HG03457 (cell line): Measurements from ENCODE around the gene RRP8.

ENCODE experiments used
- ATAC-seq: cut with Tn5 transposase; IDR thresholded peaks from one replicate; pipeline ENCODE4 v1.9.1; 2021; ENCODE audit warnings: moderate number of reproducible peaks; ENCODE audit not compliant: unreplicated experiment

The RRP8 gene

DNA sequence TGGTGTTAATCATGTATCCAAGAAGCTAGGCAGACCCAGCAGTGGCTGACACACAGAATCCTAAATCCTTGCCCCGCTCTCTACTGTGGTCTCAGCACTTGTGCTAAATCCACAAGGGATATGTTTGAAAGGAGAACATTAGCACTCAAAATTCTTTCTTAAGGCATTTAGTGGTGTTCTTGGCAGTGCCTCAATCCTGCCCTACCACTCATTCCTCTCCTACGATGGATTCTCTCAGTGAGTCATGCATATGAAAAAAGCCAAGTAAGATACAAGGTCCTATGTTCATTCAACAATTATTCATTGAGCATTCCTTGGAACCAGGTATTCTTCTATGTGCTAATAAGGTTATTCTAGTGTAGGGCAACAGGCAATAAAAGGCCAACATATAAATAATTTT is 31.2 kb downstream of the RRP8 start:
- ATAC-seq: no peak

- no peak for ATAC-seq
Observed at GRCh38 chr11:6571434-6572008, 31.9 kb downstream of the RRP8 start.

GRCh38 chr11:6570691-6571427 is 32.6 kb downstream of the RRP8 start:
- ATAC-seq: no peak

DNA sequence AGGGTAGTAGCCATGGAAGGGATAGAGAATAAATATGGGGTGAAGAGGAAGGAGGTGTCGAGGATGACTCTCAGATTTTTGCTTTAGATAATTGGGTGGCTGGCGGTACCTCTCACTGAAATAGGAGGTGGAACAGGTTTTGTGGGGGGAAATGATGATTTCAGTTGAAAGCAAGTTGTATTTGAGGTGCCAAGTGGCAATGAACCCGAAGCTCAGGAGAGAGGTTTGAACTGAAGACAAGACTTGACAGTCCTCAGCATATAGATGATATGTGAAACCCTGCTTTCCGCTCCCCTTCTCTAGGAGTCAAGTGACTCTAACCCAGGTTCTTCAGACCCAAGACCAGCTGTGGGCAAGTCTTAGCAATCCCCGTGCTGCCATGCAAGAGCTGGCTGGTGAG is 33.7 kb downstream of the RRP8 start:
- no peak for ATAC-seq

- ATAC-seq: no peak
Observed at GRCh38 chr11:6568191-6568918, 35.1 kb downstream of the RRP8 start.

- no peak for ATAC-seq
Observed at GRCh38 chr11:6567371-6567745, 36.1 kb downstream of the RRP8 start.

- ATAC-seq: no peak
Observed at GRCh38 chr11:6566704-6567370, 36.6 kb downstream of the RRP8 start.

- ATAC-seq: no peak
Observed at GRCh38 chr11:6565988-6566703, 37.3 kb downstream of the RRP8 start.

DNA sequence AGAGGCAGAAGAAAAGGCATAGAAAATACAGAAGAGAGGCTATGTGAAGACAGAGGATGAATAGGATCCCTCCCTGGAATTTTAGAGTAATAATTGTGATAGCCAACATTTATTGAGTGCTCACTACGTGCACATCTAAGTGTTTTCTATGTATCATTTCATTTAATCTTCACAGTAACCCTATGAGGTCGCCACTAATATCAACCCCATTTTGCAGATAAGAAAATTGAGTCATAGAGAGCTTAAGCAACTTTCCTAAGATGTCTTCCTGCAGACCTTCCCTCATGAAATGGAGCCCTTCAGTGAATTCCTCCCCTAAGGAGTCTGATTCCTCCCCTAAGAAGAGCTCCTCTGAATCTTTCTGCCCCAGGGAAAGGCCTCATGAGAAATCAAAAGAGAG is 38.1 kb downstream of the RRP8 start:
- ATAC-seq: no peak

DNA sequence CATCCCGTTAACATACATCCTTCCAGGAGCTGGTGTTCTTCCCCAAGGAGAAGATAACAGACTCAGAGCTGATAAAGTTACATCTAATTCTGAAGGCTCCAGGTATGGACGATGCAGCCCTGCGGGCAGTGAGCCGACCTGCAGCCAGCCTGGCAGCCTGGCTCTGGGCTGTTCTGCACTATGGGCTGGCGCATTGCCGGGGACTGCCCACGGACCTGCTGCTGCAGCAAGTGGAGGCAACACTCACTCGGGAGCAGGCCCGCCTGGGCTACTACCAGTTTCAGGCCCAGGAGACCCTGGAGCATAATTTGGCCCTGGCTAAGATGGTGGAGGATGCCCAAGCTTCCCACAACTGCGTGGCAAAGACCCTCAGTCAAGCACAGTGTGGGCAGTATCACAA is 39.7 kb downstream of the RRP8 start:
- ATAC-seq: no peak

- ATAC-seq: no peak
Observed at GRCh38 chr11:6563121-6563619, 40.2 kb downstream of the RRP8 start.

- no peak for ATAC-seq
Observed at GRCh38 chr11:6561288-6561687, 42.1 kb downstream of the RRP8 start.

- ATAC-seq: no peak
Observed at GRCh38 chr11:6559369-6559768, 44.0 kb downstream of the RRP8 start.

GRCh38 chr11:6557761-6558674 is 45.4 kb downstream of the RRP8 start:
- no peak for ATAC-seq

DNA sequence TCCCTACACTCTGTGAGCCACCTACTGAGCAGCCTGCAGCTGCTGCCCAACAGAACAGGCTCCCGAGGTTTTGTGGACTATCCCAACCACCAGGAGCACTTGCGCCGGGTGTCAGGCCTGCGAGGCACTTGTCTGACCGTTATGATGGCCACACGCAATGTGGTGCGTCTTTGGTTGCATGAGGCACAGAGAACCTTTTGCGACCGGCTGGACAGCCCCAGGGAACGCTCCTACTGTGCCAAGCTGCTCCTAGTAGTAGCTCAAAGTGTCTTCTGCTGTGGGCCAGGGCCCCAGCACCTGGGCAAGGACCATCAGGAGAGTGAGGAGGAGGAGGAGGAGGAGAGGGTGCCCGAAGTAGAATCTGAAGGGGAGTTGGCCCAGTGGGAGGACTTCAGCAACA is 46.4 kb downstream of the RRP8 start:
- ATAC-seq: no peak

GRCh38 chr11:6556139-6556949 is 47.1 kb downstream of the RRP8 start:
- no peak for ATAC-seq

DNA sequence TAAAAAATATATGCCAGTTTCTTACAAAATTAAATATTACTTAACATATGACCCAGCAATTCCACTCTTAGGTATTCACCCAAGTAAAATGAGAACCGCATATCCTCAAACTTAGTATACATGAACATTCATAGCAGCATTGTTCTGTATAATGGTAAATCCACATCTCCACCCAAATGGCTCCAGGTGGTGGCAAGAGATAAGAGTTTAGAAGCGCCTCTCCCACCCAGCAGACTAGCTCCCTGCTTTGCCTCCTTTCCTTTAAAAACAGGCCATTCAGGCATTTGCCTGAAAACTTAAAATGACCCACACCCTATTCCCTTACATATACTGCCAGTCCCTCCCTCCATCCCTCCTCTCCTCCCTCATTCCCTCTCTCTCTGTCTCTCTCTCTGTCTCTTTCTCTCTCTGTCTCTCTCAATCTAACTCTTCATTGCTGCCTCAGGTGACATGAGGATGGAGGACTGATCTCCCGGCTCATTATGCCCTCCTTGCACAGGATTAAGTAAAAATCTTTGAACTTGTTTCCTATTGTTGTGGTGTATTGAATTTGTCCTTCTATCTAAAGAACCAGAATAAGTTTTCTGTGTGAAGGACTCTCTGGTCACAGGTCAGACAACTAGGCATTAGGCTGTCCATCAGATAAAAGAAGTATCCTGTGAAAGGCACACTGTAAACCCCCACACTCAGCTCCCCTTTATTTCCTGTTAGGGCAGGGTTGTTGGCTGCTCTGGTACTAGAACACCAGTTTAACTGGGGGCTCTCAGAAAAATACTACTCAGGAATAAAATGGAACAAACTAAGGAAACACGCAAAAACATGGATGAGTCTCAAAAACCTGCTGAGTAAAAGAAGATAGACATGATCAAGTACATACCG is 48.3 kb downstream of the RRP8 start:
- ATAC-seq: no peak

GRCh38 chr11:6553634-6554033 is 49.8 kb downstream of the RRP8 start:
- no peak for ATAC-seq
